ENCODE measurements around the gene MFN2. TPM values are rescaled to one million over a fixed set of nuclear protein-coding genes. Genes with fewer than 3 reads are reported as not detected.

The MFN2 gene
- total RNA-seq, 1 experiment from 2014 or later = 104 TPM

DNA sequence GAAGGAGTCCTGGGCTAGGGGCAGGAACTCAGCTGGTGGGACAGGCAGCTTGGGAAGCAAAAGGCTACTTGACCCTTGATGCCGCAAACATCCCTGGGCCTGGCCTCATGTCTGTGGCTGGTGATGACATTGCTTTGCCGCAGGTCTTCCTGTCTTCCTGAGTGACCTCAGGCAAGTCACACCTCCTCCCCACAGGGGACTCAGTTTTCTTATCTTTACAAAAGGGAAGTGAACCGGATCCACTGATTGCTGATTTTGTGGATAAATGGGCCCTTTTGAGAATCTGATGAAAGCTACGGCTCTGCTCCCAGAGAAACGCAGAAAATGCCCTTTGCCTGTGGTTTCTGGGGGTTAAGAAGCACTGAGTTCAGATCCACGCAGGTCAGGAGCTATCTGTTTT lies 25.0 kb upstream of the MFN2 start:
- DNase-seq (ENCODE audit: low read depth, low spot score) (no peak), ATAC-seq (no peak)
- Histone ChIP-seq H3K27ac (ENCODE audit: low read length) (no peak overlapping the region), H3K36me3 (ENCODE audit: control insufficient read depth, insufficient read depth, low read length) (peaks cover 3% of the 10 kb centered on the region; the same call in 1 of the 2 replicates), H3K4me3 (ENCODE audit: low read depth in 2 of 2, low read length in 2 of 2) (no peak overlapping the region), H3K27me3 (ENCODE audit: control insufficient read depth, insufficient read depth, low read length) (no peaks in the 10 kb centered on the region), H3K4me1 (ENCODE audit: control insufficient read depth, insufficient read depth, low read length) (no peaks in the 10 kb centered on the region), H3K9me3 (ENCODE audit: control insufficient read depth, insufficient read depth, low read depth, low read length) (no peaks in the 10 kb centered on the region)
- in situ Hi-C loops (cut with HindIII; ENCODE audit: low pct_unique_long_range_greater_than_20kb, low sequenced_read_pairs) (no loop called here), intact Hi-C loops (cut with micrococcal nuclease; ENCODE audit: unreplicated experiment) (no loop called here)
- CTCF ChIA-PET = no interaction called here
- POLR2A ChIA-PET = no interaction called here
- BruUV-seq (replicated peaks) = no TSS peak
- TF ChIP-seq SIN3A (IDR thresholded peaks at IDR 0.05; ENCODE audit: borderline replicate concordance, insufficient read depth, low read depth, low read length) = no peak

DNA sequence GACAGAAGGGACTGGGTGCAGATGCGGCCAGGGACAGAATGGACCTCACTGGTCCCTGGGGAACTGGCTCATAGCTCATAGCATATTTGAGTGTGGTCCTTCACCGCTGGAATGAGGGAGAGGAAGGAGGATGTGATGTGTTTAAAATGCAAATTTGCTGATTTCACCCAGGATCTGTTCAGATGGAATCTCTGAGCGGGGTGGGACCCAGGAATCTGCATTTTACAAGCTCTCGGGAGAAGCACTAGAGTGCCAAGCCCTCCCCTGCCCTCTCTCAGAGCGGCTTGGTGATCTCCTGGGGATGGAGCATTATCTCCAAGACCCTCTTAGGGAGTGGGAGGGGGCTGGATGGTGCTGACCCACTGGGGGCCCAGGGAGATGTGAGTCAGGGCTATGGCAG lies 22.8 kb upstream of the MFN2 start:
- in situ Hi-C loops (cut with HindIII; ENCODE audit: low pct_unique_long_range_greater_than_20kb, low sequenced_read_pairs) = no loop called here
- BruUV-seq (replicated peaks) = no TSS peak
- no peaks in the 10 kb centered on the region for H3K9me3 ChIP-seq (ENCODE audit: control insufficient read depth, insufficient read depth, low read depth, low read length)
- POLR2A ChIA-PET = no interaction called here
- H3K4me1 ChIP-seq (ENCODE audit: control insufficient read depth, insufficient read depth, low read length) = no peaks in the 10 kb centered on the region
- H3K27me3 ChIP-seq (ENCODE audit: control insufficient read depth, insufficient read depth, low read length) = no peaks in the 10 kb centered on the region
- CTCF ChIA-PET = no interaction called here
- no peak for DNase-seq (ENCODE audit: low read depth, low spot score)
- H3K4me3 ChIP-seq (ENCODE audit: low read depth in 2 of 2, low read length in 2 of 2) = no peak overlapping the region
- intact Hi-C loops (cut with micrococcal nuclease; ENCODE audit: unreplicated experiment) = no loop called here
- ATAC-seq = no peak
- H3K36me3 ChIP-seq (ENCODE audit: control insufficient read depth, insufficient read depth, low read length) = peaks cover 5% of the 10 kb centered on the region; the same call in 1 of the 2 replicates
- no peak overlapping the region for H3K27ac ChIP-seq (ENCODE audit: low read length)
- TF ChIP-seq POLR2AphosphoS5 (IDR thresholded peaks at IDR 0.05; ENCODE audit: low read depth, low read length) (no peak), SIN3A (IDR thresholded peaks at IDR 0.05; ENCODE audit: borderline replicate concordance, insufficient read depth, low read depth, low read length) (no peak), TCF7L2 (IDR thresholded peaks at IDR 0.05; ENCODE audit: low read depth, low read length) (no peak)
- TF ChIP-seq, protein P1, sequence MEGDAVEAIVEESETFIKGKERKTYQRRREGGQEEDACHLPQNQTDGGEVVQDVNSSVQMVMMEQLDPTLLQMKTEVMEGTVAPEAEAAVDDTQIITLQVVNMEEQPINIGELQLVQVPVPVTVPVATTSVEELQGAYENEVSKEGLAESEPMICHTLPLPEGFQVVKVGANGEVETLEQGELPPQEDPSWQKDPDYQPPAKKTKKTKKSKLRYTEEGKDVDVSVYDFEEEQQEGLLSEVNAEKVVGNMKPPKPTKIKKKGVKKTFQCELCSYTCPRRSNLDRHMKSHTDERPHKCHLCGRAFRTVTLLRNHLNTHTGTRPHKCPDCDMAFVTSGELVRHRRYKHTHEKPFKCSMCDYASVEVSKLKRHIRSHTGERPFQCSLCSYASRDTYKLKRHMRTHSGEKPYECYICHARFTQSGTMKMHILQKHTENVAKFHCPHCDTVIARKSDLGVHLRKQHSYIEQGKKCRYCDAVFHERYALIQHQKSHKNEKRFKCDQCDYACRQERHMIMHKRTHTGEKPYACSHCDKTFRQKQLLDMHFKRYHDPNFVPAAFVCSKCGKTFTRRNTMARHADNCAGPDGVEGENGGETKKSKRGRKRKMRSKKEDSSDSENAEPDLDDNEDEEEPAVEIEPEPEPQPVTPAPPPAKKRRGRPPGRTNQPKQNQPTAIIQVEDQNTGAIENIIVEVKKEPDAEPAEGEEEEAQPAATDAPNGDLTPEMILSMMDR (IDR thresholded peaks at IDR 0.05) = no peak
- TF ChIP-seq, protein P2, sequence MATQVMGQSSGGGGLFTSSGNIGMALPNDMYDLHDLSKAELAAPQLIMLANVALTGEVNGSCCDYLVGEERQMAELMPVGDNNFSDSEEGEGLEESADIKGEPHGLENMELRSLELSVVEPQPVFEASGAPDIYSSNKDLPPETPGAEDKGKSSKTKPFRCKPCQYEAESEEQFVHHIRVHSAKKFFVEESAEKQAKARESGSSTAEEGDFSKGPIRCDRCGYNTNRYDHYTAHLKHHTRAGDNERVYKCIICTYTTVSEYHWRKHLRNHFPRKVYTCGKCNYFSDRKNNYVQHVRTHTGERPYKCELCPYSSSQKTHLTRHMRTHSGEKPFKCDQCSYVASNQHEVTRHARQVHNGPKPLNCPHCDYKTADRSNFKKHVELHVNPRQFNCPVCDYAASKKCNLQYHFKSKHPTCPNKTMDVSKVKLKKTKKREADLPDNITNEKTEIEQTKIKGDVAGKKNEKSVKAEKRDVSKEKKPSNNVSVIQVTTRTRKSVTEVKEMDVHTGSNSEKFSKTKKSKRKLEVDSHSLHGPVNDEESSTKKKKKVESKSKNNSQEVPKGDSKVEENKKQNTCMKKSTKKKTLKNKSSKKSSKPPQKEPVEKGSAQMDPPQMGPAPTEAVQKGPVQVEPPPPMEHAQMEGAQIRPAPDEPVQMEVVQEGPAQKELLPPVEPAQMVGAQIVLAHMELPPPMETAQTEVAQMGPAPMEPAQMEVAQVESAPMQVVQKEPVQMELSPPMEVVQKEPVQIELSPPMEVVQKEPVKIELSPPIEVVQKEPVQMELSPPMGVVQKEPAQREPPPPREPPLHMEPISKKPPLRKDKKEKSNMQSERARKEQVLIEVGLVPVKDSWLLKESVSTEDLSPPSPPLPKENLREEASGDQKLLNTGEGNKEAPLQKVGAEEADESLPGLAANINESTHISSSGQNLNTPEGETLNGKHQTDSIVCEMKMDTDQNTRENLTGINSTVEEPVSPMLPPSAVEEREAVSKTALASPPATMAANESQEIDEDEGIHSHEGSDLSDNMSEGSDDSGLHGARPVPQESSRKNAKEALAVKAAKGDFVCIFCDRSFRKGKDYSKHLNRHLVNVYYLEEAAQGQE (IDR thresholded peaks at IDR 0.05; ENCODE audit: insufficient read depth in 1 of 2, low read depth in 2 of 2, low read length in 1 of 2) = no peak

DNA sequence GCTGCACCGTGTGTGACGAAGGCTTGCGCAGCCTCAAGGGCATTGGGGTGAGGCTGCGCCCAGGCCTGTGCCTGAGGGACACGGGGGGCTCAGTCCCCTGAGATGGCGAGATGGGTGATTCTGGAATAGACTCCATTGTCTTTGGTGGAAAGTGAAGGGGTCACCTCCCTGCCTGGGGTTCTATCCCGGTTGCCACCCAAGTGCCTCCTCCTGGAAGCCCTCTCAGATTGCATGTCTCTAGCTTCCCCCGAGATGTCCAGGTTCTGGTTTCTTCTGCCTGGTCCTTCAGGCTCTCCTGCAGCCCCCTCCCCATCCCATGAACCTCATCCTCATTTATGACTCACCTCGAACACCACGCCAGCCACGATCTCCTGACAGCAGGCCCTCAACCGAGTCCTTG lies 22.3 kb upstream of the MFN2 start:
- no TSS peak for BruUV-seq (replicated peaks)
- H3K9me3 ChIP-seq (ENCODE audit: control insufficient read depth, insufficient read depth, low read depth, low read length) = no peaks in the 10 kb centered on the region
- no peak for DNase-seq (ENCODE audit: low read depth, low spot score)
- ChIA-PET POLR2A (interaction anchor here (0.5 kb wide), 1 partner anchor 29 kb away, joined by 9 read pairs; no protein-coding TSS in a partner anchor), CTCF (no interaction called here)
- H3K27ac ChIP-seq (ENCODE audit: low read length) = no peak overlapping the region
- no peak for ATAC-seq
- H3K36me3 ChIP-seq (ENCODE audit: control insufficient read depth, insufficient read depth, low read length) = peaks cover 5% of the 10 kb centered on the region; the same call in 1 of the 2 replicates
- no peak for TF ChIP-seq SIN3A (IDR thresholded peaks at IDR 0.05; ENCODE audit: borderline replicate concordance, insufficient read depth, low read depth, low read length)
- H3K4me3 ChIP-seq (ENCODE audit: low read depth in 2 of 2, low read length in 2 of 2) = no peak overlapping the region
- in situ Hi-C loops (cut with HindIII; ENCODE audit: low pct_unique_long_range_greater_than_20kb, low sequenced_read_pairs) (no loop called here), intact Hi-C loops (cut with micrococcal nuclease; ENCODE audit: unreplicated experiment) (no loop called here)
- H3K4me1 ChIP-seq (ENCODE audit: control insufficient read depth, insufficient read depth, low read length) = no peaks in the 10 kb centered on the region
- H3K27me3 ChIP-seq (ENCODE audit: control insufficient read depth, insufficient read depth, low read length) = no peaks in the 10 kb centered on the region
